ENCODE measurements around the gene IFFO2. TPM values are rescaled to one million over a fixed set of nuclear protein-coding genes. Genes with fewer than 3 reads are reported as not detected.
A peak's percentile ranks its signal among the peaks of the same experiment; 100 is the strongest.

The IFFO2 gene
- total and polyA plus RNA-seq, 7 experiments from 2014 or later = 1.1 to 57.1 (median 25.7) TPM

DNA sequence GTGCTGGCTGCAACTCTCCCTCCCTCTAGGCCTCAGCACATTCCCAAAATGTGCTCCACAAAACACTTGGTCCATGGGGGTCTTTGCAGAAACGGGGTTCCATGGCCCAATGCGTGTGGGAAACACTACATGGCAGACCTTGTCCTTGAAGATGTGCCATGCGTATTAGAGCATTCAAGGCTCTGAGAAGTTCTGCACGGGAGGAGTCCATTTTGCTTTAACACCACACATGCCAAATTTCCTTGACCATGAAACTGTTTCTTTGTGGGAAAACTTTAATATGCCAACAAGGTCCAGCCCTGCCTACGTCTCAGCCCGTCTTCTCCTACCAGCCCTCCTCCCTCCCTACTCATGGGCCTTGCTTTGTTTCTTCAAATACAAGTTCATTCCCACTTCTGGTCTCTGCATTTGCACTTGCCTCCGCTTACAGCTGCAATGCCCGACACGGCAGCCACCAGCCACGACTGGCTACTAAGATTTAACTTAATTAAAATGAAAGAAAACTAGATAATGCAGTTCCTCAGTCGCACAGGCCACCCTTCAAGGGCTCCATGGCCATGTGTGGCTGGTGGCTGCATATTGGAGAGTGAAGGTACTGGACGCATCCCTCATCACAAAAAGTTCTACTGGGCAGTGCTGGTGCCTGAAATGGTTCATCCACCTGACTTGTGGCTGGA is 77.8 kb downstream of the IFFO2 start:
- H3K27ac Mint-ChIP-seq = no peak overlapping the region
- Histone ChIP-seq H3K4me3 (ENCODE audit: low read length) (no peak overlapping the region), H3K36me3 (ENCODE audit: control insufficient read depth in 2 of 3, insufficient read depth in 3 of 3, low read length in 3 of 3) (peaks cover 0 to 7% (median 0%) of the 10 kb centered on the region in 3 experiments), H3K9me3 (ENCODE audit: control insufficient read depth in 2 of 3, low read length in 3 of 3) (no peaks in the 10 kb centered on the region), H3K27me3 (ENCODE audit: control insufficient read depth in 2 of 2, insufficient read depth in 2 of 2, low read length in 2 of 2) (no peaks in the 10 kb centered on the region), H3K4me1 (ENCODE audit: control insufficient read depth in 2 of 2, insufficient read depth in 2 of 2, low read length in 2 of 2) (no peaks in the 10 kb centered on the region), H3K27ac (ENCODE audit: low read depth, low read length) (no peak overlapping the region)
- ChIA-PET CTCF (interaction anchor here (0.6 kb wide), 1 partner anchor 199 kb away, joined by 3 read pairs; no protein-coding TSS in a partner anchor), POLR2A (no interaction called here)
- H3K4me1 Mint-ChIP-seq = no peaks in the 10 kb centered on the region
- no peaks in the 10 kb centered on the region for H3K27me3 Mint-ChIP-seq
- no peaks in the 10 kb centered on the region for H3K36me3 Mint-ChIP-seq
- ATAC-seq (no peak), DNase-seq (no peak)
- intact Hi-C loops (cut with micrococcal nuclease) = no loop called here
- H3K9me3 Mint-ChIP-seq = no peaks in the 10 kb centered on the region
- H3K4me3 Mint-ChIP-seq = no peak overlapping the region

DNA sequence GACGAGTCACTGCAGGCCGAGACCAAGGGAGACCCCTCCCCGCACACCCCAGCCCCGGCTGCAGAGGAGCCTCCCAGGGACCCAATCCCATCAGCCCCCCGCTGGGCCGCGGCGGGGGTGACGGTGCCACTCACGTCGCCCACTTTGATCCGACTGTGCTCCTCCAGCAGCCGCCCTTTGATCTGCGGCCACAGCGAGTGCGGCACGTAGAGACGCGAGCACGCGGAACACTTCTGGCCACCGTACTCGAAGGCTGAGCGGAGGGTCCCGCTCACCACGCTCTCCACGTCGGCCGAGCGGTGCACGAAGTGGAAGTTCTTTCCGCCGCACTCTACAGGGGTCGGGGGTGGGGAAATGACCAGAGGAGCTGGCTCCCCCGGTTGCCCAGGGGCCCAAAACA is 79.2 kb downstream of the IFFO2 start:
- DNase-seq (no peak), ATAC-seq (no peak)
- Histone ChIP-seq H3K9me3 (ENCODE audit: control insufficient read depth in 2 of 3, low read length in 3 of 3) (no peaks in the 10 kb centered on the region), H3K4me3 (ENCODE audit: low read length) (no peak overlapping the region), H3K27me3 (ENCODE audit: control insufficient read depth in 2 of 2, insufficient read depth in 2 of 2, low read length in 2 of 2) (no peaks in the 10 kb centered on the region), H3K27ac (ENCODE audit: low read depth, low read length) (no peak overlapping the region), H3K36me3 (ENCODE audit: control insufficient read depth in 2 of 3, insufficient read depth in 3 of 3, low read length in 3 of 3) (no peaks in the 10 kb centered on the region), H3K4me1 (ENCODE audit: control insufficient read depth in 2 of 2, insufficient read depth in 2 of 2, low read length in 2 of 2) (no peaks in the 10 kb centered on the region)
- Mint-ChIP-seq H3K27ac (no peak overlapping the region), H3K9me3 (peaks cover 0 to 1% (median 0%) of the 10 kb centered on the region in 11 donors), H3K4me1 (no peaks in the 10 kb centered on the region), H3K4me3 (no peak overlapping the region), H3K27me3 (no peaks in the 10 kb centered on the region), H3K36me3 (no peaks in the 10 kb centered on the region)
- CTCF ChIA-PET = no interaction called here
- POLR2A ChIA-PET = no interaction called here
- intact Hi-C loops (cut with micrococcal nuclease) = no loop called here

DNA sequence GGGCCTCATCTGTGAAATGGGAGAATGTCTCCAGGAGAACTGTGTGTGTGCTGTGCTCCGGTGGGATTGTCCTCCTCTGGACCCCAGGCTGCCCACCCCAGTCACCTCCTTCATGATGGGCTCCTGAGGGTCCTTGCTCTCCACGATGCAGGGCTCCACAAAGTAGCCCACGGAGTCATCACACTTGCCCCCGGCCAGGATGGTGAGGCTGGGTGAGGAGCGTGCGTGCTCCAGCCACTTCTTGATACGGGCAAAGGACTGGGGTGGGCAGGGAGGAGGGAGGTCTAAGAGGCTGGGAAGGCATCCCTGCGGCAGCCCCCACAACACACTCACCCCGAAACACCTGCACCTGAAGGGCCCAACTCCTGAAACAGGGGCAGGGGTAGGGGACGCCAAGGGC is 80.3 kb downstream of the IFFO2 start:
- ChIA-PET CTCF (no interaction called here), POLR2A (no interaction called here)
- Mint-ChIP-seq H3K4me1 (no peaks in the 10 kb centered on the region), H3K9me3 (peaks cover 0 to 1% (median 0%) of the 10 kb centered on the region in 11 donors), H3K4me3 (no peak overlapping the region), H3K27me3 (no peaks in the 10 kb centered on the region), H3K36me3 (no peaks in the 10 kb centered on the region), H3K27ac (no peak overlapping the region)
- no peak for ATAC-seq
- H3K4me1 ChIP-seq (ENCODE audit: control insufficient read depth in 2 of 2, insufficient read depth in 2 of 2, low read length in 2 of 2) = no peaks in the 10 kb centered on the region
- no peak for DNase-seq
- no peak overlapping the region for H3K27ac ChIP-seq (ENCODE audit: low read depth, low read length)
- no peak overlapping the region for H3K4me3 ChIP-seq (ENCODE audit: low read length)
- H3K36me3 ChIP-seq (ENCODE audit: control insufficient read depth in 2 of 3, insufficient read depth in 3 of 3, low read length in 3 of 3) = no peaks in the 10 kb centered on the region
- no peaks in the 10 kb centered on the region for H3K27me3 ChIP-seq (ENCODE audit: control insufficient read depth in 2 of 2, insufficient read depth in 2 of 2, low read length in 2 of 2)
- no peaks in the 10 kb centered on the region for H3K9me3 ChIP-seq (ENCODE audit: control insufficient read depth in 2 of 3, low read length in 3 of 3)
- intact Hi-C loops (cut with micrococcal nuclease) = no loop called here

DNA sequence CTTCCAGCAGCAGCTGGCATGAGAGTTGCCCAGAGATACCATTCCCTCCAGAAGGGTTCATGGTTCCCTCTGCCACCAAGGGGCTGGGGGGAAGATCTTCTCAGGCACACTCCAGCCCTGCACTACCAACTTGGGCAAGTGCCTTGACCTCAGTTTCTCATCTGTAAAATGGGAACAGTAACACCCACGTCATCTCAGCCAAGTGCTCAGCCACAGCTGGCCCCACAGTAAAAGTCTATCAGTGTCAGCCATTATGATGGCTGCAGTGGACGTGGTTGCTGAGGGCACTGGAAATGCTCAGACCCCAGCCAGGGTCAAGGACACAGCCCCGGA is 80.7 kb downstream of the IFFO2 start:
- ChIA-PET POLR2A (no interaction called here), CTCF (interaction anchor here (0.6 to 2.4 kb wide), 3 partner anchors 17 to 1372 kb away, joined by 4 to 17 read pairs (median 5); no protein-coding TSS in a partner anchor)
- H3K27ac Mint-ChIP-seq = no peak overlapping the region
- peaks cover 0 to 1% (median 0%) of the 10 kb centered on the region in 11 donors for H3K9me3 Mint-ChIP-seq
- H3K4me3 Mint-ChIP-seq = no peak overlapping the region
- Histone ChIP-seq H3K4me3 (ENCODE audit: low read length) (no peak overlapping the region), H3K36me3 (ENCODE audit: control insufficient read depth in 2 of 3, insufficient read depth in 3 of 3, low read length in 3 of 3) (no peaks in the 10 kb centered on the region), H3K4me1 (ENCODE audit: control insufficient read depth in 2 of 2, insufficient read depth in 2 of 2, low read length in 2 of 2) (no peaks in the 10 kb centered on the region), H3K9me3 (ENCODE audit: control insufficient read depth in 2 of 3, low read length in 3 of 3) (no peaks in the 10 kb centered on the region), H3K27ac (ENCODE audit: low read depth, low read length) (no peak overlapping the region), H3K27me3 (ENCODE audit: control insufficient read depth in 2 of 2, insufficient read depth in 2 of 2, low read length in 2 of 2) (no peaks in the 10 kb centered on the region)
- H3K36me3 Mint-ChIP-seq = no peaks in the 10 kb centered on the region
- no peaks in the 10 kb centered on the region for H3K27me3 Mint-ChIP-seq
- no peaks in the 10 kb centered on the region for H3K4me1 Mint-ChIP-seq
- ATAC-seq = no peak
- intact Hi-C loops (cut with micrococcal nuclease) = no loop called here
- no peak for DNase-seq

DNA sequence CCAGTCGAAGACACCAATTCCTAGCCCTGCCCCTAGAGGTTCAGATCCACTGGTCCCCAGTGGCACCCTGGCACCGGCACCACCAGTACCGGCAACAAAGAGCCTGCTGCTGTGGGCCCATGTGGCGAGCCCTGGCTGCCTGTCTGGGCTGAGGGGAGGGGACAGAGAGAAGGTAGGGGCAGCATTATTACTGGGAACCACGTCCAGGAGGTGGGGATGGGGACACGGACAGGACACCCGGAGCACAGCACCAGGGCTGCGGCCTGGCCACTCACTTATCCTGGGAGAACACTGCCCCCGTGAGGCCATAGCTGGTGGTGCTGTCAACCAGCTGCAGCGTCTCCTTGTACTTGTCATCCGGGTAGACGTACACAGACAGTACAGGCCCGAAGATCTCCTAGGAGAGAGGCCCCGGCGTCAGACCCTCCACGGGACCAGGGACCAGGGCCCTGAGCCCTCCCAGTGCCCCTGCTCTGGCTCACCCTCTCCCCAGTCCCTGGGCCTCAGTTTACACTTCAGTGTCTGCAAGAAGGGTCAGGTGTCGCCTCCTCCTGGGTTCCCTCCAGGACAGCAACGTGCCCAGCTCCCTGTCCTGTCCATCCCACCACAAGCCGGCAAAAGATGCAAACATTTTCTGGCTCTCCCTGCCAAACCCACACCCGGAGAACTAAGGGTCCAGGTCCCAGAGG is 81.2 kb downstream of the IFFO2 start:
- DNase-seq (peak; percentile 34 to 70 (median 54)), ATAC-seq (peak; percentile 76)
- H3K27ac ChIP-seq (ENCODE audit: low read depth, low read length) = no peak overlapping the region
- H3K27me3 Mint-ChIP-seq = no peaks in the 10 kb centered on the region
- ChIA-PET POLR2A (no interaction called here), CTCF (interaction anchor here (0.6 to 2.4 kb wide), 3 partner anchors 18 to 1372 kb away, joined by 4 to 17 read pairs (median 5); no protein-coding TSS in a partner anchor)
- H3K9me3 ChIP-seq (ENCODE audit: control insufficient read depth in 2 of 3, low read length in 3 of 3) = no peaks in the 10 kb centered on the region
- H3K9me3 Mint-ChIP-seq = peaks cover 0 to 1% (median 0%) of the 10 kb centered on the region in 11 donors
- no peaks in the 10 kb centered on the region for H3K4me1 Mint-ChIP-seq
- no peak overlapping the region for H3K4me3 Mint-ChIP-seq
- H3K36me3 ChIP-seq (ENCODE audit: control insufficient read depth in 2 of 3, insufficient read depth in 3 of 3, low read length in 3 of 3) = no peaks in the 10 kb centered on the region
- no peaks in the 10 kb centered on the region for H3K36me3 Mint-ChIP-seq
- H3K27me3 ChIP-seq (ENCODE audit: control insufficient read depth in 2 of 2, insufficient read depth in 2 of 2, low read length in 2 of 2) = no peaks in the 10 kb centered on the region
- H3K27ac Mint-ChIP-seq = no peak overlapping the region
- no peaks in the 10 kb centered on the region for H3K4me1 ChIP-seq (ENCODE audit: control insufficient read depth in 2 of 2, insufficient read depth in 2 of 2, low read length in 2 of 2)
- intact Hi-C loops (cut with micrococcal nuclease) = no loop called here
- no peak overlapping the region for H3K4me3 ChIP-seq (ENCODE audit: low read length)

DNA sequence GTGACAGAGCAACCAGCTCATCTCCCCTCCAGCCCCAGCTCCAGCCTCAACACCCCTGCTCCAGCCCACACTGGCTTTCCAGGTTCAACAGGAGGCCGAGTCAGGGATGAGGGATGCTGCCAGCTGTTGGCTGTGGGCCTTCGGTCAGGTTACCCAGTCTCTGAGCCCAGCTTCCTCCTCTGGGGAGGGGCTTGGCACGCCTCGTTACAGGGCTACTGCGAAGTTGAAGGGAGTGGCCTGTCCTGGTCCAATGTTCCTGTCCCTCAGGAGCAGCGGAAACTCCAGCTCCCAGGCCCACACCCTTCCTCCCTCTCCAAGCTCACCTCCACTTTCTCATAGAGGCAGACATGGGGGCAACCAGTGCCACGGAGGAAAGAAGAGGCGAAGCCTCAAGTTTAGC is 81.9 kb downstream of the IFFO2 start:
- H3K4me1 Mint-ChIP-seq = no peaks in the 10 kb centered on the region

More for the DNA sequence above, 81.9 kb downstream of the IFFO2 start:
- no peak overlapping the region for H3K27ac Mint-ChIP-seq
- no peaks in the 10 kb centered on the region for H3K4me1 ChIP-seq (ENCODE audit: control insufficient read depth in 2 of 2, insufficient read depth in 2 of 2, low read length in 2 of 2)
- no peaks in the 10 kb centered on the region for H3K36me3 ChIP-seq (ENCODE audit: control insufficient read depth in 2 of 3, insufficient read depth in 3 of 3, low read length in 3 of 3)
- intact Hi-C loops (cut with micrococcal nuclease) = no loop called here
- CTCF ChIA-PET = interaction anchor here (1.5 to 2.4 kb wide), 2 partner anchors 19 to 278 kb away, joined by 5 to 17 read pairs; no protein-coding TSS in a partner anchor
- DNase-seq (no peak), ATAC-seq (no peak)
- no peaks in the 10 kb centered on the region for H3K36me3 Mint-ChIP-seq
- H3K4me3 Mint-ChIP-seq = no peak overlapping the region
- H3K9me3 Mint-ChIP-seq = peaks cover 0 to 1% (median 0%) of the 10 kb centered on the region in 11 donors
- no peaks in the 10 kb centered on the region for H3K9me3 ChIP-seq (ENCODE audit: control insufficient read depth in 2 of 3, low read length in 3 of 3)
- no peak overlapping the region for H3K27ac ChIP-seq (ENCODE audit: low read depth, low read length)
- no peaks in the 10 kb centered on the region for H3K27me3 ChIP-seq (ENCODE audit: control insufficient read depth in 2 of 2, insufficient read depth in 2 of 2, low read length in 2 of 2)
- no peaks in the 10 kb centered on the region for H3K27me3 Mint-ChIP-seq
- H3K4me3 ChIP-seq (ENCODE audit: low read length) = no peak overlapping the region
- POLR2A ChIA-PET = no interaction called here

Measured in naive thymus-derived CD4-positive, alpha-beta T cell (primary cell).